Measurements from ENCODE around the gene IGSF3. TPM values are rescaled to one million over a fixed set of nuclear protein-coding genes. Genes with fewer than 3 reads are reported as not detected.

The IGSF3 gene
- polyA plus RNA-seq, 3 donors: 0.07 to 0.12 TPM; not detected in 1

- intact Hi-C loops (cut with micrococcal nuclease): no loop called here
- Mint-ChIP-seq H3K4me3 (no peak overlapping the region), H3K27me3 (ENCODE audit: low read depth in 3 of 3) (peaks cover 0 to 4% (median 0%) of the 10 kb centered on the region in 3 donors), H3K4me1 (no peaks in the 10 kb centered on the region), H3K9me3 (no peaks in the 10 kb centered on the region), H3K27ac (no peak overlapping the region), H3K36me3 (no peaks in the 10 kb centered on the region)
- Histone ChIP-seq H3K27ac (ENCODE audit: low read depth in 1 of 2, low read length in 2 of 2) (no peak overlapping the region), H3K4me2 (replicated peaks; ENCODE audit: extremely low read depth, low read length, poor library complexity, severe bottlenecking) (no peak overlapping the region), H3K4me3 (replicated peaks in 1 of 3; ENCODE audit: low read depth in 2 of 3, low read length in 3 of 3) (no peak overlapping the region), H3K4me1 (ENCODE audit: control insufficient read depth in 1 of 2, insufficient read depth in 2 of 2, low read length in 2 of 2) (no peaks in the 10 kb centered on the region), H3K27me3 (ENCODE audit: control insufficient read depth in 2 of 2, insufficient read depth in 2 of 2, low read length in 2 of 2) (no peaks in the 10 kb centered on the region), H3K36me3 (replicated peaks in 1 of 2; ENCODE audit: control insufficient read depth in 1 of 2, insufficient read depth in 2 of 2, low read length in 2 of 2) (no peaks in the 10 kb centered on the region), H2AFZ (ENCODE audit: insufficient read depth, low read depth, low read length, poor library complexity, severe bottlenecking) (no peak overlapping the region), H4K20me1 (ENCODE audit: insufficient read depth, low read length) (no peaks in the 10 kb centered on the region), H3K9ac (ENCODE audit: insufficient read depth, low read length, poor library complexity, severe bottlenecking) (no peak overlapping the region), H3K9me3 (replicated peaks in 1 of 2; ENCODE audit: control insufficient read depth in 1 of 2, insufficient read depth in 1 of 2, low read length in 2 of 2) (no peaks in the 10 kb centered on the region), H3K79me2 (ENCODE audit: insufficient read depth, low read length) (no peaks in the 10 kb centered on the region)
- TF ChIP-seq CTCF (IDR thresholded peaks at IDR 0.05): no peak
- 100% methylated on average over 1 of the region's 4 CpGs for WGBS (ENCODE audit: insufficient coverage)
- no peak for DNase-seq
Observed at GRCh38 chr1:116686723-116687352, 19.3 kb upstream of the IGSF3 start.

GRCh38 chr1:116686175-116686574 is 18.6 kb upstream of the IGSF3 start:
- H3K4me1 ChIP-seq (ENCODE audit: control insufficient read depth in 1 of 2, insufficient read depth in 2 of 2, low read length in 2 of 2): peaks cover 0 to 2% of the 10 kb centered on the region in 2 donors
- no peaks in the 10 kb centered on the region for H3K9me3 ChIP-seq (replicated peaks in 1 of 2; ENCODE audit: control insufficient read depth in 1 of 2, insufficient read depth in 1 of 2, low read length in 2 of 2)
- Mint-ChIP-seq H3K36me3 (no peaks in the 10 kb centered on the region), H3K9me3 (no peaks in the 10 kb centered on the region), H3K27me3 (ENCODE audit: low read depth in 3 of 3) (peaks cover 0 to 4% (median 0%) of the 10 kb centered on the region in 3 donors), H3K4me1 (no peaks in the 10 kb centered on the region), H3K4me3 (no peak overlapping the region), H3K27ac (no peak overlapping the region)
- intact Hi-C loops (cut with micrococcal nuclease): no loop called here
- no peaks in the 10 kb centered on the region for H4K20me1 ChIP-seq (ENCODE audit: insufficient read depth, low read length)
- no peak overlapping the region for H3K27ac ChIP-seq (ENCODE audit: low read depth in 1 of 2, low read length in 2 of 2)
- TF ChIP-seq CTCF (IDR thresholded peaks at IDR 0.05): no peak
- H3K9ac ChIP-seq (ENCODE audit: insufficient read depth, low read length, poor library complexity, severe bottlenecking): no peak overlapping the region
- H3K27me3 ChIP-seq (ENCODE audit: control insufficient read depth in 2 of 2, insufficient read depth in 2 of 2, low read length in 2 of 2): no peaks in the 10 kb centered on the region
- H3K4me3 ChIP-seq (replicated peaks in 1 of 3; ENCODE audit: low read depth in 2 of 3, low read length in 3 of 3): no peak overlapping the region
- no peak for DNase-seq
- H3K4me2 ChIP-seq (replicated peaks; ENCODE audit: extremely low read depth, low read length, poor library complexity, severe bottlenecking): no peak overlapping the region
- no peaks in the 10 kb centered on the region for H3K36me3 ChIP-seq (replicated peaks in 1 of 2; ENCODE audit: control insufficient read depth in 1 of 2, insufficient read depth in 2 of 2, low read length in 2 of 2)
- no peaks in the 10 kb centered on the region for H3K79me2 ChIP-seq (ENCODE audit: insufficient read depth, low read length)
- WGBS (ENCODE audit: insufficient coverage): 91% methylated on average over 4 of the region's 7 CpGs
- H2AFZ ChIP-seq (ENCODE audit: insufficient read depth, low read depth, low read length, poor library complexity, severe bottlenecking): no peak overlapping the region
